Measurements from ENCODE around the gene MAF.

MAF gene

GRCh38 chr16:79600638-79601091 lies at the start of gene MAF:
Gene MAF (minus strand): TSS chr16:79600737. CDS start chr16:79599902, 835 bp downstream.
- DNase-seq: peak; percentile 79

GRCh38 chr16:79648826-79649225 lies 48.3 kb upstream of the MAF start:
- DNase-seq: no peak

GRCh38 chr16:79647586-79647985 lies 47.0 kb upstream of the MAF start:
- DNase-seq: no peak

- DNase-seq: no peak
Measured at GRCh38 chr16:79645701-79646100, 45.2 kb upstream of the MAF start.

- DNase-seq: no peak
Measured at GRCh38 chr16:79644971-79645667, 44.6 kb upstream of the MAF start.

GRCh38 chr16:79642652-79643051 lies 42.1 kb upstream of the MAF start:
- no peak for DNase-seq

- no peak for DNase-seq
Measured at GRCh38 chr16:79640513-79641360, 40.2 kb upstream of the MAF start.

GRCh38 chr16:79639576-79640311 lies 39.2 kb upstream of the MAF start:
- DNase-seq: no peak

- no peak for DNase-seq
Measured at GRCh38 chr16:79638386-79638785, 37.8 kb upstream of the MAF start.

GRCh38 chr16:79635488-79635887 lies 35.0 kb upstream of the MAF start:
- no peak for DNase-seq

- DNase-seq: no peak
Measured at GRCh38 chr16:79634298-79634697, 33.8 kb upstream of the MAF start.

GRCh38 chr16:79632289-79632688 lies 31.8 kb upstream of the MAF start:
- no peak for DNase-seq

GRCh38 chr16:79628988-79629387 lies 28.5 kb upstream of the MAF start:
- DNase-seq: no peak

GRCh38 chr16:79628501-79628975 lies 28.0 kb upstream of the MAF start:
- DNase-seq: peak; percentile 56

GRCh38 chr16:79627092-79627491 lies 26.6 kb upstream of the MAF start:
- no peak for DNase-seq

- no peak for DNase-seq
Measured at GRCh38 chr16:79625738-79626137, 25.2 kb upstream of the MAF start.

GRCh38 chr16:79623824-79624223 lies 23.3 kb upstream of the MAF start:
- no peak for DNase-seq

GRCh38 chr16:79623062-79623461 lies 22.5 kb upstream of the MAF start:
- DNase-seq: no peak

GRCh38 chr16:79621027-79621426 lies 20.5 kb upstream of the MAF start:
- no peak for DNase-seq

GRCh38 chr16:79618692-79619050 lies 18.1 kb upstream of the MAF start:
- peak; percentile 47 for DNase-seq

GRCh38 chr16:79618041-79618691 lies 17.6 kb upstream of the MAF start:
- no peak for DNase-seq

- no peak for DNase-seq
Measured at GRCh38 chr16:79613009-79613408, 12.5 kb upstream of the MAF start.

GRCh38 chr16:79612207-79612606 lies 11.7 kb upstream of the MAF start:
- DNase-seq: no peak
